Uterus (tissue), 2 donors: ENCODE data around the gene EDC4.

Experiments used
- CTCF ChIP-seq, 4 experiments: fragments of 200-600 bp in 2 of 4; fragments of 450-650 bp in 2 of 4; sonication (generic) in 2 of 4; IDR thresholded peaks; one replicate each; pipeline ENCODE4 v1.5.1; 2016 to 2019; ENCODE audit warnings: antibody characterized with exemption in 4 of 4, mild to moderate bottlenecking in 2 of 4, moderate library complexity in 1 of 4
- POLR2A ChIP-seq, 2 donors: fragments of 450-650 bp; IDR thresholded peaks; one replicate each; pipeline ENCODE4 v1.6.1; 2016; ENCODE audit warnings: antibody characterized with exemption in 2 of 2, mild to moderate bottlenecking in 1 of 2, moderate library complexity in 1 of 2

- TF ChIP-seq POLR2A (IDR thresholded peaks at IDR 0.05) (no peak), CTCF (IDR thresholded peaks at IDR 0.05) (no peak)
Observed at GRCh38 chr16:67879936-67880335, 7.1 kb downstream of the EDC4 start.
